ENCODE measurements around the gene GTPBP3.

GTPBP3 gene

DNA sequence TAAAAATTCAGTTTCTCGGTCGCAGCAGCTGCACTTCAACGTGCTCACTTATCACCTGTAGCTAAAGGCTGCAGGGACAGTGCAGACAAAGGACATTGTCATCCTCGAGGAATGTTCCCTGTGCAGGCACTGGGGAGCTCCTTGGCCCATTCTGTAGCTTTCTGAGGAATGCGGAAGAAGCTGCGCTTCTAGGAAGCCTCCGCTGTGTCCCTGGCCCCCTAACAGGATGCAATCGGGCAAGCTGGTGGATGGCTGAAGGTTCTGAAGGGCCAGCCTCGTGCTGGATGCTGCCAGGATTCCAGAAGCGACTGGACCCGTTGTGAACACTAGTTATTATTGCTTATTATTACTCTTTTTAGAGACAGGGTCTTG, 10.8 kb upstream of the GTPBP3 start:
- peak overlapping the region; percentile 21 for H3K27ac ChIP-seq
- DNase-seq (ENCODE audit: low read depth, low spot score), result no peak

DNA sequence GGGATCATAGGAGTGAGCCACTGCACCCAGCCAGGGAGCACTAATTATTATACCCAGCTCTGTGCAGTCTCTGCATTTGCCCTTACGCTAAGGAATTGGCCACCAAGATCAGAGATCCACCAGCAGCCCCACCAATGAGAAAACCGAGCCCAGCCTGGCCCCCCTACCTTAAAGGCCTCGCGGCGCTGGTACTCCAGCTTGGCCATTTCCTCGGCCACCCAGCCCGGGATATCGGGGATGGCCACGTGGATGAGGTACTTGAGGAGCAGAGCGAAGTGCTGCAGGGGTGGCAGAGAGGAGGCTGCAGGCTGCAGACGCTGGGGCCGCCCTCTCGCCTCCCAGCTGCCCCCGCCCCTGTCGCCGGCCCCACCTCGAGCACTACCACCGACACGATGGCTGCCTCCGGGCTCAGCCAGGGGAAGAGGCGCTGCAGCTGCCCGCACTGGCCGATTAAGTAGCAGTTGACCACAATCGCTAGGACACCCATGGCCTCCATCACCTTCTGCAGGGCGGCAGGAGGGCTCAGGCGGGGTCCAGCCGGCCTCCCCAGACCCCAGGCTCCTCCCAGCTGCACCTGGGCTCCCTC, 10.2 kb upstream of the GTPBP3 start:
- DNase-seq (ENCODE audit: low read depth, low spot score), result no peak
- H3K27ac ChIP-seq, result peak overlapping the region; percentile 21

DNA sequence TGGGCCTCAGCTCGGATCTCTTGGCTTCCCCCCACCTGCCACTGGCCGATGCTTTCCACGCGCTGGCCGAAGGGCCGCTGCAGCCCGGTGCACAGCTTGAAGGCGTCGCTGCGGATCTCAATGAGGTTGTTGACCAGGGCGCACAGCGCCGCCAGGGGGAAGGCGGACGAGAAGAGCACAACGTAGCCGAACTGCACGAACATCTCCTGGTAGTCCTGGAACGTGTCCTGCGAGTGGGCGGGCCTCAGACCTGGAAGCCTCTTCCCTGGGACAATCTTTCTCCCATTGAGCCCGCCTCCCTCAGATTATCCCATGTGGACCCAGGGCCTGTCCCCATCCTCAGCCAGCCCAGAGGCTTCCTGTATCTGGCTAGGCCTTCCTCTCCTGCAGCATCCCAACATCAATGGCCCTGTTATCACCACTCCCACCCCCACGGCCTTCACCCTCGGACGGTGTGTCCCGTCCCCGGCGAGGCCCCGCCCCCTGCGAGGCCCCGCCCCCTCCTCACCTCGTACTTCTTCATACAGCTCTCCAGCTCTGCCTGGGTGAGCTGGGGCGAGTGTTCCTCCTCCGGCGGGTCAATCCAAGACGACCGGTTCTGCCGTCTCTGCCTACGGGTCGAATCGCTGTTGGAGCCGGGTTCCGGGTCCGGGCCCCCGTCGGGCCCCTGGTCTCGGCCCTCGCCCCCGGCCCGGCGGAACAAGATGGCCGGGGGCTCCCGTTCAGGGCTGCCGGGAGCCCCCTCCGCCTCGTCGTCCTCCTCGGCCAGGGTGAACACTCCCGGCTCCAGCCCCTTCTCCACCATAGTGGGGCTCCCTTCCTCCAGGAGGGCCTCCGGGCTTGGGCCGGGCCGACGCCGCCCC, 9.5 kb upstream of the GTPBP3 start:
- peak overlapping the region; percentile 52 for H3K27ac ChIP-seq
- peak; percentile 61 for DNase-seq (ENCODE audit: low read depth, low spot score)

DNA sequence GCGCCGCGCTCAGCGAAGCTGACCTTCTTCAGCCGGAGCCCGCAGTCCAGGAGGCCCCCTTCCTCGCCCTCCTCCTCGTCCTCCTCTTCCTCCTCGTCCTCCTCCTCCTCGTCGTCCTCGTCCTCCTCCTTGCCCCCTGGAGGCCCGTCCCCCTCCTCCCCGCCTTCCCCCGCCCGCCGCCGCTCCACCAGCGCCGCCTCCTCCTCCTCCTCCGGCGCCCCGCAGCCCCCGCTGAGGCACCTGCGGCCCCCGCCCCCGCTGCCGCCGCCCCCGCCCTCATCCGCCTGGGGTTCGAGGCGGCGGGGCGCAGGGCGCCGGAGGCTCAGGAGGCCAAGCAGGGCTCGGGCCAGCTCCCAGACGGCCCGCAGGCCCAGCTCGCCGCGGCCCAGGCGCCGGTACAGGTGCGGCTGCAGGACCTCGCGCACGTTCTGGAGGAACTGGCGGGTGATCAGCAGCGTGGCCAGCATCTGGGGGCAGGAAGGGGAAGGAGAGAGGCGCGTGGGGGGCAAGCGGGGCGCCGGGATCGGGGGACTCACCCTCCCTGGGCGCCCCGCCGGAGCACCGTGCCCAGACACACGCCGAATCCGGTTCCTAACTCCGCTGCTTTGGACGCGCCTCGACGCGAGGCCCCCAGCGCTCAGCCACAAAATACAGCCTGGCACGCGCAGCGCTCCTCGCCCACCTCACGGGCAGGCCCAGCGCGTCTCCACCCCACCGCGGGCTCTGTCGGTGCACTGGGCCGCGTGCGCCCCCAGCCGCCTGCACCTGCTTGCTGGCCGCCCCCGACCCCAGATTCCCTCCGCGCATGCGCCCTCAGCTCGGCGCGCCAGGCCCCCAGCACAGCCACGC, 8.6 kb upstream of the GTPBP3 start:
- DNase-seq (ENCODE audit: low read depth, low spot score), result no peak
- peak overlapping the region; percentile 52 for H3K27ac ChIP-seq

DNA sequence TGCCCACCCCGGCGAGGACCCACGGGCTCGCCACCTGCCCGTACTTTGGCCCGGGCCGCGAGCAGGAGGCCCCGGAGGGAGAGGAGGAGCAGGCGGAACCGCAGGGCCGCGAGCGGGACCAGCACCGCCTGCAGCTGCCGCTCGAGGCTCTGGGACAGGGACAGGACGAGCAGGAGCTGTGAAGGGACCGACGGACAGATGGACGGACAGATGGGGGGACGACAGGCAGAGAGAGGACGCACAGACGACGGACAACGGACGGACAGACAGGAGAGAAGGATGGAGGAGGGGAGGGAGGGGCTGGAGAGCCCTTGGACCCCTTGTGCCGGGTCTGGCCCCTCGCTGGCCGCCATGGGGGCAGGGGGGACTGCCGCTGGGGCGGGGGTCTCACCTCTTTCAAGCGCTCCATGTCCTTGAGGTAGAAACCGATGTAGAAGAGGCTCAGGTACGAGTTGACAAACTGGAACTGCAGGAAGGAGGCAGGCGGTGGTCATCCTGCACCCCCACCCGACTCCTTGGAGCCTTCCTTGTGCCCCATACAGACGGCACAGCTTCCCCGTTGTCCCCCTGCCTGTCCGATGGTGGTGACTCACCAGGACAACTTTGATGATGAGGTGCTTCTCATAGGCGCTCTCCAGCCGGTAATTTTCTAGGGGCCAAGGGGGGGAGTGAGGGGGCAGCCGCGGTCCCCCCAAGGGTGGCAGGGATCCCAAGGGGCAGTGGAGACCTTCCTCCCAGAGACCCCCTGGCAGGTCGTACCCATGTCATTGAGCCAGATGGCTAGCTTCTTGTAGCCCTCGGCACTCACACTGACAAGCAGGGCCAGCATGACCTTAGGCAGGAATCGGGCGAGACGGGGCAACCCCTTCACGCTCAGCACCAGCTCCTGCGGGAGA, 7.7 kb upstream of the GTPBP3 start:
- DNase-seq (ENCODE audit: low read depth, low spot score), result no peak
- H3K27ac ChIP-seq, result no peak overlapping the region

DNA sequence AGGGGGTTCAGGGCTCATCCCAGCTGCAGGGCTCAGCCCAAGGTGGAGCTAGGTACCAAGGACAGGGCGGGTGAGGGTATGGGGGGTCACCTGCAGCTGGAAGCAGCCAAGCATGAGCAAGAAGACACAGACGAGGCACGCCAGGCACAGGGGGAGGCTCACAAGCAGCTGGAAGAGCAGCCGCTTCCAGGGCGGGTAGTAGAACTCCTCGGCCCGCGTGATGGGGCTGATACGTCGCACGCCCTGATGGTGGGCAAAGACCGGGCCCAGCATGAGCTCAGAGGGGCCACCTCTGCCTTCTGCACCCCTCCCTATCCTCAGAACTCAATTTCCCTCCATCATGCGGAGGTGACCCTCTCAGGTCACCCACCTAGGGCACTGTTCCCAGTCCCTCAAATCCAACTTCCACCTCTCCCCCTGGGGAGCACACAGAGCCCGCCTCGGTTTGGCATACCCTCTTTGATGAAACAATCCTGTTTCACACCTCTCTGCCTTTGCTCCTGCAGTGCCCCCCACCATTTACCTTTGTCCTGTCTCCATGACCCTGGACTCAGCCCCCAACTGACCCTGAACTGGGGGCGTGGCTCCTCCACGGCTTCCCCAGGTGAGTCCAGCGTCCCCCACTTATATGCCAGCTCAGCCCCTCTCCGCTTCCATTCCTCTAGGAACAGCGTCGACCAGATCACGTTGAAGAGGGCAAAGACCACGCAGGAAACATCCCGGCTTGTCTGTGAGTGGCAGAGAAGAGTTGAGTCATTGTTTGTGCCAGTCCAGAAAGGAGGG, 6.9 kb upstream of the GTPBP3 start:
- no peak overlapping the region for H3K27ac ChIP-seq
- no peak for DNase-seq (ENCODE audit: low read depth, low spot score)

DNA sequence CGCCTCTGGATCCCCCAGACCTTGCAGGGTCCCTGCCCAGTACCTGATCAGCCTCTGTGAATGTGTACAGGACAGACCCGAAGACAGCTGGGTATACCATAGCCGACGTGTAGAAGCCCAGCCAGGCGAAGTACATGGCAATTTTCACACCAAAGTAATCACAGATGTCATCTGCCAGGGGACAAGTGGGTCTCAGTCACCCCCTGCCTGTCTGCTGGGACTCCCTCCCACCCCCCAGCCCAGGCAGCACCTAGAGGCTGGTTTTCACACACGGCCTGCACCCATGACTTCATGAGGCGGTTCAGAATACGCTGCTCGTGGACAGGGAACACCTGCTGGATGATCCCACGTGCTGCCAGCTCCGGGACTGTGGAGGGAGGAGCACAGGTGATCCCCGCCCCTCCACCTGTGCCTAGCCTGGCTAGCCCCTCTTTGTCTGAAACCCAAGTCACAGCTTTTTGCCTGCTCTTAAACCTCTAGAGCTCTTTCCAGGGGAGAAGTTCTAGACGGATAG, 6.3 kb upstream of the GTPBP3 start:
- no peak overlapping the region for H3K27ac ChIP-seq
- DNase-seq (ENCODE audit: low read depth, low spot score), result no peak

DNA sequence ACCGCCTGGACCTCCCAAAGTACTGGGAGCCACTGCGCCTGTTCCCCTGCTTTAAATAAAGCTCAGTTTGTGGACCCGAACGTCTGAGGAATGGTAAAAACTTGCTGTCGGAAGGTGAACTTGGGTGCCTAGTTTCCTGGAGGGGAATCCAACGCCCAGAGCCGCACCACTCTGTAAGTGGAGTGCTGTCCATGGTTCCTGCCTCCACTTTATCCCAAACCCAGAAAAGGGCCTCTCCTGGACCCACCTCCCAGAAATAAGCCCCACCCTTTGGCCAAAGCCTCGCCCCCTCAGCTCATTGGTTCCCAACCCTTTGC, 5.0 kb upstream of the GTPBP3 start:
- DNase-seq (ENCODE audit: low read depth, low spot score), result no peak
- H3K27ac ChIP-seq, result no peak overlapping the region

DNA sequence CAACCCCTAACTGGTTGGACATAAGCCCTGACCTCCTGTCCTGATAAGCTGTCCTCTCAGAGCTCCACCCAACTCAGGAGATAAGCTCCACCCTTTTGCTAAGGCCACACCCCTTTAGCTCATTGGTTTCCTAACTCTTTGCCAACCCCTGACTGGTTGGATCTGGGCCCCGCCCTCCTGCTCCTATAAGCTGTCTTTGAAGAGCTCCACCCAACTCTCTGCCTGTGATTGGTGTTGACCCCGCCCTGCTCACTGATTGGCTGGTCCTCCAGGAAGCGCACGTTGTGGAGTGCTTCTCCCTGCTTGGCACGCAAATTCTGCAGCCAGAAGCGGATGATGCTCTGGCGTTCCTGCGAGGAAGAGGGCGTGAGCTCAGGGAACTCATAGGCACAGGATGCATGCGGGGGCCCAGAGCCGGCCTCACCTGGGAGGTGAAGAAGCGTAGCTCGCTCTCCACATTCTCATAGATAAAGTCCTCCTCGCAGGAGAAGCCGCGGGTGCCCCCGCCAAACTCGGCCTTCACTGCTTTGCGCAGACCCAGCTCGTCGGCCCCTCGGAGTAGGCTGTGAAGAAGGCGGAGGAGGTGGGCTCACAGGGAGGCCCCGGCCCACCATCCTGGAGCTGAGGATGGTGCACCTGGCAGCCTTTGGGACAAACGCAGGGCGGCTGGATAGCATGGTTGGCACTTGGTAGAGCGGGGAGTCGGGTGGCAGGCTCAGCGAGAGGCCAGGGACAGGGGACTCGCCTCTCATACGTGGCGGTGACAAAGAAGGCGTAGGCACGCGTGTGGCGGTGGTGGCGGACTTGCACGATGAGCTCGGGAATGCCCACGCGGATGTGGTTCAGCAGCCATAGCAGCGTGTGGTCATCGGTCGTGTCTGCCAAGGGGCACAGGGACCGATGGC, 4.4 kb upstream of the GTPBP3 start:
- DNase-seq (ENCODE audit: low read depth, low spot score), result no peak
- no peak overlapping the region for H3K27ac ChIP-seq

DNA sequence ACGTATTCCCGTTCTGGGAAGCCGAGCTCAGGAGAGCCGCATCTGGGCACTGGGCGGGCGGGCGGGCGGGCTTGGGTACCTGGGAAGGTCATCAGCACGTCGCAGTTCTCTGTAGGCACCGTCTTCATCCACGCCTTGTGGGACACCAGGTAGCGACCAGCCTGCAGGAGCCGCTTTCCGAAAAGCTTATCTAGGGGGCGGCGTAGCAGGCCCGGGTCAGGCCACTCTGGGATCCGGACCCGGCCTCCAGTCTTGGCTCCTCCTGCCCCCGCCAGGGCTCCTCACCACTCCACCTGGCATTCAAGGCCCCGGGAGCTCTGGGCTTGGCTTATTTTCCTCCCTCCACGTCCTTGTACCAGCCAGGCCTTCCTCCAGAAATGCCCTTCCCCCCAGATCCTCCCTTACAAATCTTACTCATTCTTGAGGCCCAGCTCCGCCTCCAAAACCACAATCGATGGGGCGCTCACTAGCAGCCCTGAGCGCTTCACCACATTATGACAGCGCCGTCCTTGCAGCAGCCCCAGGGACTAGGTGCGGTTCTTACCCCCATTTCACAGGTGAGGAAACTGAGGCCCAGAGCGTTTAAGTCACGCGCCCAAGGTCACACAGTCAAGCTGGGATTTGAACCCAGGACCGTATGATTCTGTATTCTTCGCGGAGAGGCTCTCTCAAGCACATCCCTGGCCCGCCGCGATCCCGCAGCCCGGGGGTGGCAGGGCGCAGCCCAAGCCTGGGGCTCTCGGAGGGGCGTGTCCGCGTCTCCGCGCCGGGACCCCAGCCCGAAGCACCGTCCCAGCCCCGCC, 3.5 kb upstream of the GTPBP3 start:
- peak overlapping the region; percentile 95 for H3K27ac ChIP-seq

DNA sequence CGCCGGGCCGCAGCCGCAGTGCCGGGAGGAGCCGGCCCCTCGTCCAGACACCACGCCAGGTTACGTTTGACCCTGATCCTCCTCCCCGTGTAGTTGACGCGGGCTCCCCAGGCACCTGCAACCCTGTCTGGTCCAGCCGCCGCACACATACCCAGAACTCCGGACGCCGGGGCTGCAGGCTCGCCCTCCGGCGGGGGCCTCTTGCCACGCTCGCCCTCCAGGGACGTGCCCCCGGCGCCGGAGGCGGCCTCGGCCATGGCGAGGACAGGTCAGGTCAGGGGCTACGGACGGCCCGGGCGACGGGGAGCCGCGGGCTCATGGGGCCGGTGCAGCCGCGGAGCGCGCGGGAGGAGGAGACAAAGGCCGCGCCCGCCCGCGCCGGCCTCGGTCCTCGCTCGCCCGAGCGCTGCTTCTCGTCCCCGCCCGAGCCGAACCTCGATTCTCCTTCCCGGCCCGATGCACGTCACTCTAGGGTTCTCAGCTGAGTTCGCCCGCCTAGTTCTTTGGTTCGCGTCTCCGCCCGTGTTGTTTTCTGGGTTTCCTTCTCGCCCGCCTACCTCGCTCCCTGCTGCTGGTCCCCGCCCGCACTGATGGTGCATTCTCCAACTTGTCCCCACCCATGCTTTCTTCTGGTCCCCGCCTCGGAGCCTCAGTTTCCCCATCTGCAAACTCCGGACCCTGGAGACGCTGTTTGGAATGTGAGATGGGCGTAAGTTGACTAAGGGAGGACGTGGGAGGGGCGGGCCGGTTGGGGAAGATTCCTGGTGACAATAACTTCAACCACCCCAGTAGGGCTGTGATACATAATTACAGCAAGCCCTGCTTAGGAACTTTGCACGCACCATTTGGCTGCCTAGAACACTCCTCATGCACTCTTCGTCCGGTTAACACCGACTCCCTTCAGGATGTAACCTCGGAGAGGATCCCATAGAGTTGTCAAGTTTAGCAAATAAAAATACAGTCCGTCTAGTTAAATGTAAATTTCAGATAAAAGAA, 2.6 kb upstream of the GTPBP3 start, which contains the start of gene ANO8:
TSS of gene ANO8 (minus strand) at position 442 of the 996 bp plus-strand sequence. CDS start at position 257, 185 bp downstream.
- H3K27ac ChIP-seq, result peak within 1 kb of the TSS; percentile 95
- DNase-seq (ENCODE audit: low read depth, low spot score), result peak; percentile 99

More for the DNA sequence above, 3.5 kb upstream of the GTPBP3 start:
- peak; percentile 48 for DNase-seq (ENCODE audit: low read depth, low spot score)

DNA sequence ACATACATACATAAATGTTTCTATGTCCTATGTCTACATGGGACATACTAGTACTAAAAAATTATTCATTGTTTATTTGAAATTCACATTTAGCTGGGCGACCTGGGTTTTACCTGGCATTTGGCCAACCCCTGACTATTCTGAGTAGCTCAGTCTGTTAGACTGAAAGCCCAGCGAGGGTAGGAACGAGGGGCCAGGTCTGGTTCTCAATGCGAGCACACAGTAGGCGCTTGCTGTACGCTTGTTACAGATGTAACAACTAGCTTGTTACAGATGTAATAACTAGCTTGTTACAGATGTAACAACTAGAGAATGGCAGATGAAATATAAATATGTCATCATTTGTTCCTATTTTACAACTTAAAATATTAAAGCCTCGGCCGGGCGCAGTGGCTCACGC, 1.8 kb upstream of the GTPBP3 start:
- DNase-seq (ENCODE audit: low read depth, low spot score), result no peak
- peak overlapping the region; percentile 95 for H3K27ac ChIP-seq

DNA sequence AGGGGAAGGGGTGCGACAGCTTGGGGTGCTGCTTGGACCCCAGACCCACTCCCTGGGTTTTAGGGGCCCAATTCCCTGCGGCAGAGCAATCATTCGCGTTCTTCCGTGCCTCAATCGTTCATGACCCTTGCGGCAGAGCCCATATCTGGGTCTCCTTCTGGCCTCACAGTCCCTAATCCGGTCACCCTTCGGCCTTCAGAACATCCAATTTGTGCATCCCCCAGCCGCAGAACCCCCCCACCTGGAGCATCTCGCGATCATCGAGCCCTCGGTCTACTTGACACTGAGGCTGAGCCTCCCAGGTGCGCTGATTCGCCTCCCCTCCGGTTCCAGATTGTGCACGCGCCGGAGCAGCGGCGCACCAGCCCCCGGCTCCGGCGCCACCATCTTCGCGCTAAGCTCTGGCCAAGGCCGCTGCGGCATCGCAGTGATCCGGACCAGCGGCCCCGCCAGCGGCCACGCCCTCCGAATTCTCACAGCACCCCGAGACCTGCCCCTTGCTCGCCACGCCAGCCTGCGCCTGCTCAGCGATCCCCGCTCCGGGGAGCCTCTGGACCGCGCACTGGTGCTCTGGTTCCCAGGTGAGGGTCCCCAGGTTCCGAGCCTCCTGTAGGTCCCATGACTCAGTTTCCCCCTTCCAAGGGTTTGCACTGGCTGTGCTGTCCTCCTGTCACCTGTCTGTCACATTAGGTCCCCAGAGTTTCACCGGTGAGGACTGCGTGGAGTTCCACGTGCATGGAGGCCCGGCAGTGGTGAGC, 501 bp downstream of the GTPBP3 start:
- no peak for DNase-seq (ENCODE audit: low read depth, low spot score)
- H3K27ac ChIP-seq, result peak overlapping the region; percentile 95

DNA sequence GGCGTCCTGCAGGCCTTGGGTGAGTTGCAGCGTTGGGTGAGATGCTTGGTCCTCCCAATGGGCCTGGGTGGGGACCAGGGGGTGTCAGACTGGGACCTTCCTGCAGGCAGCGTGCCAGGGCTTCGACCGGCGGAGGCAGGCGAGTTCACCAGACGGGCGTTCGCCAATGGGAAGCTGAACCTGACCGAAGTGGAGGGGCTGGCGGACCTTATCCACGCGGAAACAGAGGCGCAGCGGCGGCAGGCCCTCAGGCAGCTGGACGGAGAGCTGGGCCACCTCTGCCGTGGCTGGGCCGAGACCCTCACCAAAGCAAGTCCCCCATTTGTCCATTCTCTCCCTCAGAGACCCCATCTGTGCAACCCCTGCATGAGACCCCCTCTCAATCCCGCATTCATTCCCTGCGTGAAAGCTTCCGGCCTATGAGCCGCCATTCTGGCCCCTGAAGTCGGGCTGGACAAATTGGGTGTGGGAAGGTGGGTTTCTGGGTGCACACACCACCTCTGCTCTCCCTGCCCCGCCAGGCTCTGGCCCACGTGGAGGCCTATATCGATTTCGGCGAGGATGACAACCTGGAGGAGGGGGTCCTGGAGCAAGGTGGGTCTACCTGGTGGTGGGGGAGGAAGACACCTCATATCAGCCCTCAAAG, 1.2 kb downstream of the GTPBP3 start:
- H3K27ac ChIP-seq, result no peak overlapping the region
- no peak for DNase-seq (ENCODE audit: low read depth, low spot score)
